COR-L47 (cell line): ENCODE measurements around the gene CREB3L1.

Source experiments
- DNase-seq: peaks from one replicate; lab custom pipeline; 2025; lab: John Stamatoyannopoulos, UW

CREB3L1 gene

GRCh38 chr11:46364056-46364455, 86.6 kb downstream of the CREB3L1 start:
- DNase-seq: no peak

GRCh38 chr11:46364791-46365190, 87.3 kb downstream of the CREB3L1 start:
- no peak for DNase-seq

DNA sequence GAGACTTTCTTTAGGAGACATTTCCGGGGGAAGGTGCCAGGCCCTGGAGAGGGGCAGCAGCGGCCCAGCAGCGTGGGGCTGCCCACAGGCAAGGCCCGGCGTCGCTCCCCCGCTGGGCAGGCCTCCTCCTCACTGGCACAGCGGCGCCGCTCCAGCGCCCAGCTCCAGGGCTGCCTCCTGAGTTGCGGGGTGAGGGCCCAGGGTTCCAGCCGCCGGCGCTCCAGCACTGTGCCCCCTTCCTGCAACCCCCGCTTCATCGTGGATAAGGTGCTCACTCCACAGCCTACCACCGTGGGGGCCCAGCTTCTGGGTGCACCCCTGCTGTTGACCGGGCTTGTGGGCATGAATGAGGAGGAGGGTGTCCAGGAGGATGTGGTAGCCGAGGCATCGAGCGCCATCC, 88.8 kb downstream of the CREB3L1 start:
- no peak for DNase-seq

GRCh38 chr11:46366661-46367161, 89.2 kb downstream of the CREB3L1 start:
- DNase-seq: no peak

- DNase-seq: peak; percentile 20
Measured at GRCh38 chr11:46367244-46367915, 89.9 kb downstream of the CREB3L1 start.

- DNase-seq: no peak
Measured at GRCh38 chr11:46367916-46368267, 90.4 kb downstream of the CREB3L1 start.

GRCh38 chr11:46369458-46370152, 92.1 kb downstream of the CREB3L1 start:
- peak; percentile 63 for DNase-seq

GRCh38 chr11:46370253-46370652, 92.8 kb downstream of the CREB3L1 start:
- DNase-seq: no peak
